Erythroblast (primary cell): Measurements from ENCODE around the gene ATP11B.
"Not testable (repeated sequence)": the region's sequence is repeated elsewhere in the genome, so short reads cannot be mapped to it uniquely, and the experiment has no call there.

Source experiments
- DNase-seq, 2 experiments: peaks; one replicate each; lab custom pipeline; 2025; lab: John Stamatoyannopoulos, UW
- GATA1 ChIP-seq: IDR thresholded peaks from 2 replicates; pipeline ENCODE4 v1.6.1; 2011; ENCODE audit warnings: low read depth, mild to moderate bottlenecking, control low read depth, low read length, moderate library complexity
- POLR2A ChIP-seq: IDR thresholded peaks from 2 replicates; pipeline ENCODE4 v1.6.1; 2011; ENCODE audit warnings: mild to moderate bottlenecking, low read length

The ATP11B gene

DNA sequence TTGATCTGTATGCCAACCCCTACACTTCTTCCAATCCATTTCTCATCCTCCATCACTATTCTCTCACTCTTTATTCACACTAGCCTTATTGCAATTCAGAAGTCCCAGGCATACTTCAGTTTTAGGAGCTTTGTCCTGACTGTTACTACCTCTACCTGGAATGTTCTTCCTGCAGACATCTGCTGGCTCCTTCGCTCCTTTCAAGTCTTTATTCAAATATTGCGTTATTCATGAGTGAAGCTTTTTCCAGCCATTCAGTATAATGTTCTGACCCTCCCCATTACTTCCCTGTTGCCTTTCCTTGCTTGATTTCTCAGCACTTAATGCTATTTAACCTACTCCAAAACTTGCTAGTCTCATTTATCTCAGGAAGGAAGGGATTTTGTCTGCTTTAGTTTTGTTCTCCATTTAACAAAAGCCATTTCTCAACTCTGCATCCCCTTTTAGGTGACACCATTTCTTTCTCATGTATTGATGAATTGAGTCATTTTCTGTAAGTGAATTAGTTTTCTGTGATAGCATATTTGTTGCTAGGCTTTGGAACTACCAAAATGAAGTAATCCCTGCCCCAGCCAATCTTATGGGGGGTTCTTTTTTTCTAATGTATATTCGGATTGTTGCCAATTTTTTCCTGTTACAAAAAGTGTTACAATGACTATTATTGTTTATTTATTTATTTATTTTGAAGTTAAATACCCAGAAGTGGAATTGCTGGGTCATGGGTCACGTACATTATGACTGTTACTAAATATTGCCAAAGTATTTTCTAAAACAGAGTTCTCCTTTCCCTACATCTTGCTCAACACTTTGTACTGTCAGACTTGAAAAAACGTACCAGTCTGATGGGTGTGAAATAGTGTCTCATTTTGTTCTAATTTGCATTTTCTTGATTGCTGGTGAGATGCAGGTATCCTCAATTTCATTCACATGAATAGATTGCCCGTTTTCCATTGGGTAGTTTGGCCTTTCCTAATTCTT, 9.4 kb downstream of the ATP11B start:
- no peak for DNase-seq
- no peak for TF ChIP-seq GATA1
- no peak for TF ChIP-seq POLR2A

DNA sequence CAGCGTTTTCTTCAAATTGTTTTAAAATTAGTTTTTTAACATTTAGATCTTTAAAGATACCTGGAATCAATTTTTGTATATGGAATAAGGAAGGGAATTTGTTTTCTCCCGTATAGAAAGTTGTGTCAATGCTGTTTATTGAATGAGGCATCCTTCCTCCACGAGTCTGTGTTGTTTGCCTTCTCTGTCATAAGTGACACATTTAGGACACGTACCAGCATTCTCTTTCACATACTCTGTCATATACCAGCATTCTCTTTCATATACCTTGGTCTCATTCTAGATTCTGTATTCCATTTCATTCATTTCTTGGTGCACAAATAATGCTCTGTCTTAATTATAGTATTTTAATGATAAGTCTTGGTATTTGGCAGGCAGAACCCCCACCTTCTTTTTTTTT, 10.3 kb downstream of the ATP11B start:
- DNase-seq: no peak
- TF ChIP-seq POLR2A (no peak), GATA1 (no peak)

DNA sequence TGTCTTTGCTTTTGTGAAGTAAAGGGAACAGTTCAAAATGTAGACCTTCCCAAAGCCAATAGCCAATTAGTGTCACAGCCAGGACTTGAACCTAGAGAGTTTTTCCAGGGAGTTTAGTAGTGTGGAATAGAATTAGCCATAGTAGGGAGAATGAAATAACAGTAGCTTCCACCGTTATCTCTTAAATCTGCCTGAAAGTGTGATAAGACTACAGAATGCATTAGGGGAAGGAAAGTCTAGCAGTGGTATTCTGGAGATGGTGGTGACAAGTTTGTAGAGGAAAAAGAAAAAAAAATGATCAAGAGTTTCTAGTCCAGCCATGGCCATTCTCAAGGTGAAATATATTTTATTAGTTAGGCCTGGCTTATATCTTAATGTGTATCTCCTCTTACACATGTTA, 13.8 kb downstream of the ATP11B start:
- no peak for TF ChIP-seq POLR2A
- no peak for TF ChIP-seq GATA1
- DNase-seq: peak; percentile 38 to 46

DNA sequence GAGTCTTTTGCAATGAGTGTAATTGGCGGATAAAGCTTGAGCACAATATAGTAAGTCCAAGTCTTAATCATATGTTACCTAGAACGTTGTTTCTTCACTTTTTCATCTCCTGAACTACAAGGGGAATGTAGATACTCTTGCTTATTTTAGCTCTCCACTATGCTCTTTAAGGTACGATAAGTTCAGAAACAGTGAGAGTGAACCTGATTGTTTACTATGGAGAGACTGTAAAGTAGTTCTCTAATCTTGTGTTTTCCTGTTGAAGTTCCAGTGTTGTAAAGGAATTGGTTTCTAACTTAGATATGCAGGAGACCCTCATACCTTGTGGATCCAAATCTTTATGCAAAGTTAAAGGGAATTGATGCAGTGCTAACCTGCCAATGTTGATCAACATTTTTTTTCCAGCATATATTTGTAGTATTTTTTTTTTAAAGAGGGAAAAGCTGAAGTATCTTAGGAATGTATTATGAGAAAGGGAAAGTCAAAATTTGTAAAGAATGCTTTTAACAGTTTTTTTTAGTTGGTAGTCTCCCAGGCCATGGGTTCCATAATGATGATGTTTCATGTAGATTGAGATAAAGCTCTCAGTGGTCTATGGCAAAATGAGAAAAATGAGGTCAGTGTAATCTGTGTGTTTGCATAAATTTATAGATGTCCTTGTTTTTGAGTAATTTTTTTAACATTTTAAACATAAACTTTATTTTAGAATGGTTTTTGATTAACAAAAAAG, 14.9 kb downstream of the ATP11B start:
- DNase-seq: no peak
- TF ChIP-seq GATA1 (no peak), POLR2A (no peak)

DNA sequence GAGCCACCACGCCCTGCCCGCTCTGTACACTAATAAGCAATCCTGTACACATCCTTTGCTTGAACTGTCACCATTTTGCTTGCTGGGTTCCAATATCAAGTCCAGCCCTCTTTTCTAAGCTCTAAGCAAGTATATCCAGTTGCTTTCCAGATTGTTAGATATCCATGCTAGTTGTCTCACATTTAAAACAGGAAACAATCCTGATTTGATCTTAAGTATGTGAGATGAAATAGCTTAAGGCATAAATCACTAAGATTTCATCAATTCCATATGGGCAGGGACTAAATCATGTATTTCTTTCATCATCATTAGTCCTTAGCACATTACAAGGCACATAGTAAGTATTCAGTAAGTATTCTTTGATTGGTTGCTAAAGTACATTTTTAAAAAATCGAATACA, 16.2 kb downstream of the ATP11B start:
- no peak for TF ChIP-seq POLR2A
- no peak for TF ChIP-seq GATA1

DNA sequence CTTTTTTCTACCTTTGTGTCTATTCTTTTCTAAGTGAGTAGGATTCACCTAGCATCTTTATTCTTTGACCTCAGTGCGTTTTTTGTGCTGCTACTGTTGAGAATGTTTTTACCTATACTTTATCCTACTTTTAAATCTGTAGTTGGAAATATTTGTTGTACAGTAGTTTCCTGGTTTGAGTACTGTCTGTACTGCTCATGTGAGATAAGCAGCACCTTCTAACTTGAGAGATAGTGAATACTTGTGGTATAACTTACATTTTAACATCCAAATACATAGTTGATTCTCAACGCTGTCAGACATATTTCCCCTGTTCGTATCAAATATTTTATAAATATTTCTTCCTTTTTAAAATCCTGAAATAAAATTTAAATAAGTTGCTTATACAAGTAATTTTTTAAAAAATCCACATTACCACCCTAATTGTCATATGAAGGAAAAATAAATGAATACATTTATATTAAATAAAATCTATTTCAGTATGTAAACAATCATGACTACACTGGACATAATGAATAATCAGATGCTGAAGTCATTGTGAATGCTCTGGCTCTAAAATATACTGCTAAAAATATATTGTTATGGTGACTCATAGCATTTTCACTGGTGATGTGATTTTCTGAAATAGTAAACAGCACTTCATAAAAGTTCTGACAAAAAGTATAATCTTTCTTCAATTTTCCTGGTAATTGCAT, 17.4 kb downstream of the ATP11B start:
- no peak for TF ChIP-seq POLR2A
- no peak for TF ChIP-seq GATA1
- peak; percentile 48 to 66 for DNase-seq

More for the DNA sequence above, 16.2 kb downstream of the ATP11B start:
- DNase-seq: no peak

DNA sequence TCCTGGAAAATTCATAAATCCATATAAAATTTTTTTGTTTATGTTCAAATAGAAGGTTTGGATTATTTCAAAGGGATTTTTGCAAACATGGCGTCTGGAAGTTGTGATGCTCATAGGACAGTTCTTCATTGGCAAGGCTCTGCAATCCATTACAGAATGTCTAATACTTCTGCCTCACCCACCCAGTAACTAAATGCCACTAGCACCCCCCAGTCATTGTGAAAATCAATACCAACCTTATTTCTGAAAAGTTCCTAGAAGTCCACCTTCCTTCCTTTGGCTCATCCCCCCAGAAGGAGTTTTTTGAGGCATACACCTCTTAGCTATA, 17.9 kb downstream of the ATP11B start:
- DNase-seq: no peak
- TF ChIP-seq GATA1: no peak
- no peak for TF ChIP-seq POLR2A

DNA sequence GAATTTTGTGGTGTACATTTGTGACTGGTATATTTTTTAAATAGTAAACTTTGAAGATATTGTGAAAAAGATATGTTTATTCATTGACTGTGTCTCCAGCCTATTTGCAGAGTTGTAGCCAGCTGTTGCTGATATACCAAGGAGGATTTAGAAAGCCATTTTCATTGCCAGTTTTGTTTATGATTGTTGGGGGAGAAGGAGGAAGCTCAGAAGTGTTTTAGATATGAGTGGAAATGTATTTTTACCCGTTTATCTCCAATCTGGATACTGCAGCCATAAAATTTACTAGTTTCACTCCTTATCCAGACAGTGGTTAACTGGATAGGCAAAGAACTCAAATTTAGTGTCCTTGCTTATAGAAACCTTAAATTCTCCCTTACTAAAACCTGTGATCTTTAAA, 18.8 kb downstream of the ATP11B start:
- TF ChIP-seq GATA1 (no peak), POLR2A (no peak)
- peak; percentile 38 to 62 for DNase-seq

DNA sequence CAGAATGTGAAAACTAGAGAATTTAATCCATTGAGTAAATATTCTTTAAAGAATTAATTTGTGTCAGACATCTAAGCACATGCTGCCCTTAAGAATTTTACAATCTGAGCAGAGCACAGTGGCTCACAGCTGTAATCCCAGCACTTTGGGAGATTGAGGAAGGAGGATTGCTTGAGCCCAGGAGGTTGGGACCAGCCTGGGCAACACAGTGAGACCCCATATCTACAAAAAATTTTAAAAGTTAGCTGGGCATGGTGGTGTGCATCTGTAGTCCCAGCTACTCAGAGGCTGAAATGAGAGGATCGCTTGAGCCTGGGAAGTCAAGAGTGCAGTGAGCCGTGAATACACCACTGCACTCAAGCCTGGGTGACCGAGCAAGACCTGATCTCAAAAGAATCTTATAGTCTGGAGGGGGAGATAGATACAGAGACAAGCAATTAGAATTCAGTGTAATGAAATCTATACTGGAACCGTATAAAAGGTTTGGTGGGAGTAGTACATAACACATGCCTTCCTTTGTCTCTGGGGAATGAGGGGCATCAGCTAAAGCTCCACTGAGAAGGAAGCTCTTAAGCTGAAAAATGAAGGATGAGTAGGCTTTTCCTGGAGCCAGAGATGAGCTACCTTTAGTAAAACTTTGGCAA, 21.2 kb downstream of the ATP11B start:
- no peak for DNase-seq
- TF ChIP-seq POLR2A (no peak), GATA1 (no peak)

DNA sequence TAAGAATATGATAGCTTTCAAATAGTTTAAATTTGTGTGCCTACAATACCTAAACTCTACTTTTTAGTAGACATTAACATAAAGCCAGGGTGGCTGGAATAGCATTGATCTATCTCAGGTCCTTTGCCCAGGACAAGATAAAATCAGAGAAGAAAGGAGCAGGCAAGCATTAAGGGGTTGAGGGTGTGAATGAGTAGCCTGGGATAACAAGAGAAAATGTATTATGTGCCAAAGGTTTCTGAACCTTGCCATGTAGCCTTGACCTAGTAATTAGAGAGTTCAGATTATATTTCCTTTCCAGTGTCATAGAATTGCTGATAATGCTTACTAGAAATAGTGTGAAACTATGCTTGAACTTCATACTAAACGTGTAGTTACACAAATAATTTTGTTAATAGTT, 22.9 kb downstream of the ATP11B start:
- TF ChIP-seq POLR2A (no peak), GATA1 (no peak)
- DNase-seq: peak in 1 of 2 experiments; percentile 18

DNA sequence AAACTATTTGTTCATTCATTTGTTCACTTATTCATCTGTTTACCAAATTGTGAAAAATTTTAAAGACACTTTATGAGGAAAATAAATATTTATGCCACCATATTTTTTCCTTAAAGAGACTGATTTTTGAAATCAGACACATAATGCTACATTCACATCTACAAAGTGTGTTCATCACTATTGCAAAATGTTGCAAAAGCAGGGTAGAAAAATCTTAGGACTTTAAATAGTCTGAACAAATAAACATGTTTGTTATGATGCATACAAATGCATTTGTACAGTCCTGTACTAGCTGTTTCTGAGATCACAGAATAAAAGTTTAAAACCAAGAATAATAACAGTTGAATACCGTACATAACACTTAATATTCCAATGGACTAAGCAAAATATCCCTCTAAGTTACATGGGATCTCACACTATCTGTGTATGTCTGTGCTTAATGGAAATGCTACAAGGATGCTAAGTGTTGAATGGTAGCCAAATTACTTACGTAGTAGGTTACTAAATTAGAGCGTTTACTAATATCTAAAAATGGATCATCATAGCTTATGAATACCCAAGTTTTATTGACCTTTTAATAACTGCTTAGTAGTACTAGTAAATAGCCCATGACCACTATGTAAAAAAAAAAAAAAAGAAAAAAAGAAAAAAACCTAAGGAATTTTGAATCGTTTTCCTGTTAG, 25.1 kb downstream of the ATP11B start:
- TF ChIP-seq GATA1 (no peak), POLR2A (no peak)
- DNase-seq: no peak

DNA sequence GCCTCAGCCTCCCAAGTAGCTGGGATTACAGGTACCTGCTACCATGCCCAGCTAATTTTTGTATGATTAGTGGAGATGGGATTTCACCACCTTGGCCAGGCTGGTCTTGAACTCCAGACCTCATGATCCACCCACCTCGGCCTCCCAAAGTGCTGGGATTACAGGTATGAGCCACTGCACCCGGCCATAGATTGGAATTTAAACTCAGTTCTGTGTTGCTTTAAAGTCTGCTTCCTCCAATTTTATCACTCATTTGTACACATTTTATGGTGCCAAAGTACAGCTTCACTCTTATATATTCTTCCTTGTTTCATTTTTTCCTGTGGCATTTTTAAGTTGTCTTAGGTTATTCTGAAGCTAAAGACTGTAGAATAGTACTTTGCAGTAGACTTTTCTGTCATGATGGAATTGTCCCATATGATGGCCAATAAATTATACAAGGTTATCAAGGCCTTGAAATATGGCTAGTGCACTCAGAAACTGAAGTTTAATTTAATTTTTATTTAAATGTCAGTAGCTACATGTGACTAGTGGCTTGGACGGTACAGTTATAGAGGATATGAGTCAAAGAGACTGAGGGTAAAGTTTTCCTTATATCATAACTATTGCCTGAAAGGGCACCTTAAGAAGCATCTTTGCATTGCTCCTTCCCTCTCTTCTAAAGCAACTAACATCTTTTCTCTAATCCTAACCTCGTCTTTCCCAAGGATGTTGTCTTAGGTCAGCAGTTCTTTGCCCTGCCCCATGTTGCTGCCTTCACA, 28.1 kb downstream of the ATP11B start:
- TF ChIP-seq POLR2A (no peak), GATA1 (no peak)
- DNase-seq: no peak

DNA sequence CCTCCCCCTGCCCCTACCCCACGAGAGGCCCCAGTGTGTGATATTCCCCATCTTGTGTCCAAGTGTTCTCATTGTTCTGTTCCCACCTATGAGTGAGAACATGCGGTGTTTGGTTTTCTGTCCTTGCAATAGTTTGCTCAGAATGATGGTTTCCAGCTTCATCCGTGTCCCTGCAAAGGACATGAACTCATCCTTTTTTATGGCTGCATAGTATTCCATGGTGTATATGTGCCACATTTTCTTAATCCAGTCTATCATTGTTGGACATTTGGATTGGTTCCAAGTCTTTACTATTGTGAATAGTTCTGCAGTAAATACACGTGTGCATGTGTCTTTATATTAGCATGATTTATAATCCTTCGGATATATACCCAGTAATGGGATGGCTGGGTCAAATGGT, 29.0 kb downstream of the ATP11B start:
- DNase-seq: not testable (repeated sequence)
